ENCODE results near the gene RXFP1.

RXFP1 gene

GRCh38 chr4:158521484-158522088 is at the start of gene RXFP1:
Gene RXFP1 (plus strand): TSS chr4:158521882. CDS start chr4:158521977, 95 bp downstream.
- no peak for DNase-seq

- DNase-seq, result no peak
These were observed 39.9 kb upstream of the RXFP1 start for GRCh38 chr4:158481811-158482210.

- DNase-seq, result no peak
These were observed 37.4 kb upstream of the RXFP1 start for GRCh38 chr4:158484173-158484885.

- no peak for DNase-seq
These were observed 31.1 kb upstream of the RXFP1 start for GRCh38 chr4:158490629-158491028.

GRCh38 chr4:158492391-158492790 is 29.3 kb upstream of the RXFP1 start:
- DNase-seq, result no peak

GRCh38 chr4:158496030-158496741 is 25.5 kb upstream of the RXFP1 start:
- peak in 1 of 2 experiments; percentile 18 for DNase-seq

- peak; percentile 50 to 74 for DNase-seq
These were observed 21.6 kb upstream of the RXFP1 start for GRCh38 chr4:158500054-158500453.

- no peak for DNase-seq
These were observed 8.4 kb upstream of the RXFP1 start for GRCh38 chr4:158513256-158513655.

- peak in 1 of 2 experiments; percentile 20 for DNase-seq
These were observed 2.5 kb upstream of the RXFP1 start for GRCh38 chr4:158519226-158519625.

- DNase-seq, result no peak
These were observed 2.4 kb downstream of the RXFP1 start for GRCh38 chr4:158523990-158524535.

- DNase-seq, result no peak
These were observed 5.8 kb downstream of the RXFP1 start for GRCh38 chr4:158527516-158527915.

GRCh38 chr4:158529505-158529904 is 7.8 kb downstream of the RXFP1 start:
- no peak for DNase-seq

GRCh38 chr4:158530381-158530780 is 8.7 kb downstream of the RXFP1 start:
- no peak for DNase-seq

GRCh38 chr4:158530898-158531297 is 9.2 kb downstream of the RXFP1 start:
- DNase-seq, result no peak

- no peak for DNase-seq
These were observed 11.0 kb downstream of the RXFP1 start for GRCh38 chr4:158532556-158533231.

- DNase-seq, result no peak
These were observed 13.0 kb downstream of the RXFP1 start for GRCh38 chr4:158534727-158535126.

- DNase-seq, result no peak
These were observed 13.5 kb downstream of the RXFP1 start for GRCh38 chr4:158535130-158535614.

- DNase-seq, result no peak
These were observed 15.2 kb downstream of the RXFP1 start for GRCh38 chr4:158536833-158537232.

- no peak for DNase-seq
These were observed 16.5 kb downstream of the RXFP1 start for GRCh38 chr4:158538176-158538575.

GRCh38 chr4:158538911-158539310 is 17.2 kb downstream of the RXFP1 start:
- DNase-seq, result no peak

- no peak for DNase-seq
These were observed 18.6 kb downstream of the RXFP1 start for GRCh38 chr4:158540125-158540907.

- no peak for DNase-seq
These were observed 19.8 kb downstream of the RXFP1 start for GRCh38 chr4:158541506-158541905.

All from NCI-H526 (cell line).